HCT116 (cell line): ENCODE data around the gene PFDN4. TPM values are rescaled to one million over a fixed set of nuclear protein-coding genes. Genes with fewer than 3 reads are reported as not detected.
A peak's percentile ranks its signal among the peaks of the same experiment; 100 is the strongest.

Source experiments
- ATAC-seq: fragments of 200-7000 bp; cut with Tn5 transposase; 2 replicates; pipeline ENCODE4 v1.9.1; 2020; ENCODE audit warnings: mild to moderate bottlenecking, moderate library complexity
- BruUV-seq: library from RNA; stranded (reverse); fragments of 400-500 nt; replicated peaks from 2 replicates; lab custom pipeline; 2021; lab: Mats Ljungman, UMichigan
- CTCF ChIA-PET: fragments of 300-600 bp; sonication (Branson Sonifier 250); formaldehyde crosslinking; loops from one replicate; lab custom pipeline; 2021; ENCODE audit warnings: antibody characterized with exemption; lab: Charles Lee
- POLR2A ChIA-PET: fragments of 300-600, 350-600 bp; sonication (Branson Sonifier 250); formaldehyde crosslinking; loops from one replicate; lab custom pipeline; 2021; ENCODE audit warnings: antibody characterized with exemption; lab: Charles Lee
- RAD21 ChIA-PET, 2 experiments: fragments of 300-600 bp; sonication (Branson Sonifier 250); formaldehyde crosslinking; loops; one replicate each; lab custom pipeline; 2023; ENCODE audit warnings: low total read pairs in 2 of 2; ENCODE audit not compliant: uncharacterized antibody in 2 of 2, unreplicated experiment in 2 of 2, low non-redundant PET in 1 of 2; lab: Charles Lee
- DNase-seq: peaks from one replicate; pipeline ENCODE4 v3.0.0-alpha.2; 2010; ENCODE audit warnings: low read depth, low spot score
- H2AFZ ChIP-seq: fragments of 200-600 bp; shearing (Covaris generic), sonication (generic); 2 replicates; pipeline ENCODE4 v1.6.1; 2017; ENCODE audit warnings: low read depth, mixed run types, mixed read lengths, antibody characterized with exemption, low read length; ENCODE audit not compliant: poor library complexity, severe bottlenecking
- H3K27ac ChIP-seq: 2 replicates; pipeline ENCODE4 v1.5.1; 2012; ENCODE audit warnings: low read depth, low read length
- H3K27me3 ChIP-seq: fragments of 200-600 bp; sonication (generic); 2 replicates; pipeline ENCODE4 v1.6.1; 2016; ENCODE audit warnings: mixed run types, low read length, mixed read lengths; ENCODE audit not compliant: insufficient read depth
- H3K36me3 ChIP-seq, 2 experiments: fragments of 200-500 bp in 1 of 2; fragments of 200-600 bp in 1 of 2; sonication (Bioruptor generic) in 1 of 2; sonication (generic) in 1 of 2; 2 replicates each; pipeline versions ENCODE4 v1.5.1 to v1.6.1; 2014 to 2016; ENCODE audit warnings: low read length in 2 of 2, inconsistent platforms in 1 of 2, mixed read lengths in 1 of 2, mixed run types in 1 of 2; ENCODE audit not compliant: insufficient read depth in 2 of 2, control insufficient read depth in 1 of 2
- H3K4me1 ChIP-seq, 2 experiments: fragments of 200-600 bp in 1 of 2; sonication (generic) in 1 of 2; 2 replicates each; pipeline versions ENCODE4 v1.5.1 to v1.6.1; 2012 to 2017; ENCODE audit warnings: low read length in 2 of 2, inconsistent platforms in 1 of 2, mild to moderate bottlenecking in 1 of 2, mixed read lengths in 1 of 2, mixed run types in 1 of 2, moderate library complexity in 1 of 2; ENCODE audit not compliant: insufficient read depth in 2 of 2, control insufficient read depth in 1 of 2
- H3K4me2 ChIP-seq: fragments of 200-600 bp; sonication (generic); 2 replicates; pipeline ENCODE4 v1.6.1; 2017; ENCODE audit warnings: mixed run types, low read length, mixed read lengths
- H3K4me3 ChIP-seq, 2 experiments: fragments of 200-600 bp in 1 of 2; sonication (generic) in 1 of 2; replicated peaks in 1 of 2; 2 replicates each; pipeline ENCODE4 v1.5.1; 2011 to 2016; ENCODE audit warnings: low read length in 2 of 2, control low read depth in 1 of 2, low read depth in 1 of 2, mild to moderate bottlenecking in 1 of 2, mixed read lengths in 1 of 2, mixed run types in 1 of 2
- H3K79me2 ChIP-seq: fragments of 200-600 bp; sonication (generic); 2 replicates; pipeline ENCODE4 v1.6.1; 2017; ENCODE audit warnings: mild to moderate bottlenecking, mixed run types, low read length, moderate library complexity, mixed read lengths; ENCODE audit not compliant: insufficient read depth
- H3K9ac ChIP-seq: fragments of 200-600 bp; sonication (generic); 2 replicates; pipeline ENCODE4 v1.6.1; 2016; ENCODE audit warnings: low read length, mixed read lengths
- H3K9me2 ChIP-seq: fragments of 200-600 bp; sonication (generic), shearing (Covaris generic); 2 replicates; pipeline ENCODE4 v1.6.1; 2017; ENCODE audit warnings: mixed run types, mild to moderate bottlenecking, moderate library complexity; ENCODE audit not compliant: insufficient read depth
- H3K9me3 ChIP-seq, 2 experiments: fragments of 200-500 bp in 1 of 2; fragments of 200-600 bp in 1 of 2; sonication (Bioruptor generic) in 1 of 2; sonication (generic) in 1 of 2; 2 replicates each; pipeline ENCODE4 v1.6.1; 2014 to 2017; ENCODE audit warnings: low read length in 2 of 2, mixed read lengths in 2 of 2, inconsistent platforms in 1 of 2, low read depth in 1 of 2, mild to moderate bottlenecking in 1 of 2, mixed run types in 1 of 2, moderate library complexity in 1 of 2; ENCODE audit not compliant: control insufficient read depth in 1 of 2, insufficient read depth in 1 of 2
- H4K20me1 ChIP-seq: fragments of 200-600 bp; sonication (generic), shearing (Covaris generic); 2 replicates; pipeline ENCODE4 v1.6.1; 2017; ENCODE audit warnings: mixed run types, mild to moderate bottlenecking, moderate library complexity; ENCODE audit not compliant: insufficient read depth
- CBX3 ChIP-seq: IDR thresholded peaks from 2 replicates; pipeline ENCODE4 v1.6.1; 2012; ENCODE audit warnings: low read depth
- CEBPB ChIP-seq: IDR thresholded peaks from 2 replicates; pipeline ENCODE4 v1.6.1; 2012; ENCODE audit warnings: low read depth
- EZH2phosphoT487 ChIP-seq: fragments of 200-600 bp; IDR thresholded peaks from 2 replicates; pipeline ENCODE4 v1.6.1; 2018; ENCODE audit warnings: antibody characterized with exemption, borderline replicate concordance
- FOSL1 ChIP-seq: IDR thresholded peaks from 2 replicates; pipeline ENCODE4 v1.6.1; 2012; ENCODE audit warnings: low read depth
- JUND ChIP-seq: IDR thresholded peaks from 2 replicates; pipeline ENCODE4 v1.6.1; 2012
- POLR2A ChIP-seq: IDR thresholded peaks from 2 replicates; pipeline ENCODE4 v1.7.0; 2011; ENCODE audit warnings: borderline replicate concordance; ENCODE audit not compliant: insufficient read depth, insufficient read length; ENCODE audit errors: extremely low read depth
- POLR2AphosphoS5 ChIP-seq: IDR thresholded peaks from 2 replicates; pipeline ENCODE4 v1.6.1; 2011; ENCODE audit warnings: mild to moderate bottlenecking, low read depth, low read length, moderate library complexity
- REST ChIP-seq: IDR thresholded peaks from 2 replicates; pipeline ENCODE4 v1.6.1; 2012; ENCODE audit warnings: low read depth
- SRF ChIP-seq: IDR thresholded peaks from 2 replicates; pipeline ENCODE4 v1.6.1; 2012; ENCODE audit warnings: low read depth
- YY1 ChIP-seq: IDR thresholded peaks from 2 replicates; pipeline ENCODE4 v1.6.1; 2011; ENCODE audit warnings: low read length, low read depth, moderate library complexity, mild to moderate bottlenecking; ENCODE audit not compliant: insufficient replicate concordance; ENCODE audit errors: extremely low read depth
- ZFX ChIP-seq: fragments of 450-650 bp; IDR thresholded peaks from 2 replicates; pipeline ENCODE4 v1.6.1; 2017
- ZNF274 ChIP-seq: fragments of 200-500 bp; sonication (Bioruptor generic); IDR thresholded peaks from 2 replicates; pipeline ENCODE4 v1.6.1; 2014; ENCODE audit warnings: mild to moderate bottlenecking, low read depth, low read length, inconsistent platforms
- intact Hi-C: fragments of 100-400 bp; cut with micrococcal nuclease; formaldehyde crosslinking; loops from 2 replicates; pipeline ENCODE4 v1.10.0; 2022
- total RNA-seq: library from RNA; stranded (reverse); gene quantifications from one replicate; pipeline ENCODE4 v1.2.1, GENCODE V29; 2021; ENCODE audit not compliant: unreplicated experiment
- TF ChIP-seq, protein P1 (sequence below): IDR thresholded peaks from 2 replicates; pipeline ENCODE4 v1.6.1; 2012
- TF ChIP-seq, protein P2 (sequence below): IDR thresholded peaks from 2 replicates; pipeline ENCODE4 v1.6.1; 2011; ENCODE audit warnings: mild to moderate bottlenecking, low read length, moderate library complexity; ENCODE audit not compliant: insufficient replicate concordance; ENCODE audit errors: extremely low read depth

Gene PFDN4
- total RNA-seq, 1 experiment from 2014 or later, result 71.5 TPM

GRCh38 chr20:54188132-54188849 is 19.6 kb upstream of the PFDN4 start:
- no peak for TF ChIP-seq CEBPB
- TF ChIP-seq YY1, result no peak
- TF ChIP-seq ZFX, result no peak
- TF ChIP-seq ZNF274, result no peak
- no peak for TF ChIP-seq POLR2AphosphoS5
- TF ChIP-seq SRF, result no peak
- TF ChIP-seq, protein P1, sequence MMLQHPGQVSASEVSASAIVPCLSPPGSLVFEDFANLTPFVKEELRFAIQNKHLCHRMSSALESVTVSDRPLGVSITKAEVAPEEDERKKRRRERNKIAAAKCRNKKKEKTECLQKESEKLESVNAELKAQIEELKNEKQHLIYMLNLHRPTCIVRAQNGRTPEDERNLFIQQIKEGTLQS, result no peak
- TF ChIP-seq CBX3, result no peak
- no peaks in the 10 kb centered on the region for H4K20me1 ChIP-seq
- H3K79me2 ChIP-seq, result no peaks in the 10 kb centered on the region
- ATAC-seq, result peak; percentile 63; the same call in 1 of the 2 replicates
- no peak overlapping the region for H3K4me3 ChIP-seq
- H2AFZ ChIP-seq, result no peak overlapping the region
- intact Hi-C loops, result no loop called here
- ChIA-PET RAD21 (no interaction called here), POLR2A (no interaction called here), CTCF (no interaction called here)
- no peaks in the 10 kb centered on the region for H3K36me3 ChIP-seq
- H3K4me1 ChIP-seq, result peaks cover 4 to 17% of the 10 kb centered on the region in 2 experiments; a peak in 2 of 4 replicates
- H3K9ac ChIP-seq, result no peak overlapping the region
- H3K9me3 ChIP-seq, result no peaks in the 10 kb centered on the region
- no TSS peak for BruUV-seq
- H3K27ac ChIP-seq, result no peak overlapping the region
- H3K9me2 ChIP-seq, result no peaks in the 10 kb centered on the region
- no peaks in the 10 kb centered on the region for H3K27me3 ChIP-seq
- DNase-seq, result no peak
- H3K4me2 ChIP-seq, result no peak overlapping the region

DNA sequence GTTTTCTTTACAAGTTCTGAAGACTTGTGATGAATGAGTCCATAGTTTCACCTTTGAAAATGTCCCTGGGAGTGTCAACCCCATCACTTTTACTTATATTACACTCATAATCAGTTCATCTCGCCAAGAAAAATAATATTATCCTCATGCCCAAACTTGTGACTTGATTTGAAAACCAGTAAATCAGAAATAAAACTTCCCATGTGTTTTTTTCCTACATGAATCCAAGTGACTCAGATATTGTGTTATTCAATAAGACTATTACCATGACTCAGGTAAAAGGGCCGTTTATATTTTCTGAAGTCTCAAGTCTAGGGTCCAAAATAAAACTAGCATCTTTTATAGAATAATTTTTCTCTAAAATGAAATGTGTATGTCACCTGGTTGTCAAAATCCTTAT is 18.3 kb upstream of the PFDN4 start:
- ATAC-seq (no peak), DNase-seq (no peak)
- intact Hi-C loops, result no loop called here
- Histone ChIP-seq H3K36me3 (no peaks in the 10 kb centered on the region), H3K4me2 (no peak overlapping the region), H4K20me1 (no peaks in the 10 kb centered on the region), H3K27ac (no peak overlapping the region), H3K27me3 (no peaks in the 10 kb centered on the region), H3K4me3 (no peak overlapping the region), H3K79me2 (no peaks in the 10 kb centered on the region), H3K9me3 (no peaks in the 10 kb centered on the region), H3K9me2 (no peaks in the 10 kb centered on the region), H3K9ac (no peak overlapping the region), H2AFZ (no peak overlapping the region), H3K4me1 (peaks cover 4 to 28% of the 10 kb centered on the region in 2 experiments; a peak in 3 of 4 replicates)
- ChIA-PET RAD21 (no interaction called here), POLR2A (no interaction called here), CTCF (no interaction called here)
- no TSS peak for BruUV-seq
- TF ChIP-seq EZH2phosphoT487 (no peak), YY1 (no peak), JUND (no peak), POLR2AphosphoS5 (no peak), CEBPB (no peak), FOSL1 (no peak), REST (no peak), POLR2A (no peak)
- TF ChIP-seq, protein P1, result no peak
- TF ChIP-seq, protein P2, sequence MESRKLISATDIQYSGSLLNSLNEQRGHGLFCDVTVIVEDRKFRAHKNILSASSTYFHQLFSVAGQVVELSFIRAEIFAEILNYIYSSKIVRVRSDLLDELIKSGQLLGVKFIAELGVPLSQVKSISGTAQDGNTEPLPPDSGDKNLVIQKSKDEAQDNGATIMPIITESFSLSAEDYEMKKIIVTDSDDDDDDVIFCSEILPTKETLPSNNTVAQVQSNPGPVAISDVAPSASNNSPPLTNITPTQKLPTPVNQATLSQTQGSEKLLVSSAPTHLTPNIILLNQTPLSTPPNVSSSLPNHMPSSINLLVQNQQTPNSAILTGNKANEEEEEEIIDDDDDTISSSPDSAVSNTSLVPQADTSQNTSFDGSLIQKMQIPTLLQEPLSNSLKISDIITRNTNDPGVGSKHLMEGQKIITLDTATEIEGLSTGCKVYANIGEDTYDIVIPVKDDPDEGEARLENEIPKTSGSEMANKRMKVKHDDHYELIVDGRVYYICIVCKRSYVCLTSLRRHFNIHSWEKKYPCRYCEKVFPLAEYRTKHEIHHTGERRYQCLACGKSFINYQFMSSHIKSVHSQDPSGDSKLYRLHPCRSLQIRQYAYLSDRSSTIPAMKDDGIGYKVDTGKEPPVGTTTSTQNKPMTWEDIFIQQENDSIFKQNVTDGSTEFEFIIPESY, result no peak
